K562 (cell line): ENCODE data around the gene LENG9. TPM values are rescaled to one million over a fixed set of nuclear protein-coding genes. Genes with fewer than 3 reads are reported as not detected.
A peak's percentile ranks its signal among the peaks of the same experiment; 100 is the strongest.

Source experiments
- ATAC-seq: fragments of 200-7000 bp; cut with Tn5 transposase; 3 replicates; pipeline ENCODE4 v1.9.1; 2020; ENCODE audit warnings: moderate library complexity
- BruUV-seq: library from RNA; stranded (reverse); fragments of 400-500 nt; replicated peaks from 2 replicates; lab custom pipeline; 2021; lab: Mats Ljungman, UMichigan
- CTCF ChIA-PET: fragments of 300-600 bp; formaldehyde crosslinking; extraction: SDS; loops from one replicate; lab custom pipeline; 2021; ENCODE audit warnings: low intra/inter-chr PET ratio; lab: Yijun Ruan, JAX
- POLR2A ChIA-PET: fragments of 300-600, 350-650 bp; sonication (Branson Sonifier 250); formaldehyde crosslinking; extraction: SDS; loops from one replicate; lab custom pipeline; 2021; ENCODE audit warnings: antibody characterized with exemption, inconsistent platforms; lab: Yijun Ruan, JAX
- DNase-seq, 4 experiments: peaks; one replicate each; pipeline versions ENCODE4 v3.0.0 to v3.0.0-alpha.2; 2011 to 2018; ENCODE audit warnings: low spot score in 3 of 4, mixed read lengths in 3 of 4; ENCODE audit errors: extremely low read depth in 1 of 4
- FAIRE-seq: peaks from 2 replicates; lab custom pipeline; 2011; peaks lifted over from hg19 to GRCh38; lab: Jason Lieb, UNC
- H2AFZ ChIP-seq: 2 replicates; pipeline ENCODE4 v1.6.0; 2011; ENCODE audit warnings: low read depth, low read length, control low read depth, inconsistent platforms
- H3K27ac ChIP-seq: fragments of 200-600 bp; 3 replicates; pipeline ENCODE4 v1.8.0; 2011; ENCODE audit warnings: low read depth, mild to moderate bottlenecking, control low read depth, inconsistent platforms, low read length, moderate library complexity, mixed read lengths; ENCODE audit errors: extremely low read depth
- H3K27me3 ChIP-seq, 2 experiments: fragments of 300-600 bp in 1 of 2; 2 replicates in 1 of 2; 3 replicates in 1 of 2; pipeline versions ENCODE4 v1.6.0 to v1.8.0; 2011; ENCODE audit warnings: inconsistent platforms in 2 of 2, low read length in 2 of 2, mild to moderate bottlenecking in 1 of 2, mixed read lengths in 1 of 2, moderate library complexity in 1 of 2; ENCODE audit not compliant: control insufficient read depth in 2 of 2, insufficient read depth in 2 of 2
- H3K36me3 ChIP-seq: fragments of 300-600 bp; 3 replicates; pipeline ENCODE4 v1.8.0; 2011; ENCODE audit warnings: mild to moderate bottlenecking, low read length, inconsistent platforms; ENCODE audit not compliant: control insufficient read depth, insufficient read depth
- H3K4me1 ChIP-seq, 2 experiments: fragments of 200-600 bp in 1 of 2; replicated peaks in 1 of 2; 2 replicates in 1 of 2; 3 replicates in 1 of 2; pipeline versions ENCODE4 v1.5.1 to v1.8.0; 2011; ENCODE audit warnings: inconsistent platforms in 2 of 2, low read length in 2 of 2, mild to moderate bottlenecking in 1 of 2, mixed read lengths in 1 of 2, moderate library complexity in 1 of 2; ENCODE audit not compliant: control insufficient read depth in 2 of 2, insufficient read depth in 2 of 2
- H3K4me2 ChIP-seq: 2 replicates; pipeline ENCODE4 v1.6.1; 2011; ENCODE audit warnings: low read length, control low read depth, inconsistent platforms, mixed read lengths; ENCODE audit not compliant: insufficient read depth
- H3K4me3 ChIP-seq: fragments of 200-600 bp; sonication (generic), shearing (Covaris generic); 2 replicates; pipeline ENCODE4 v1.5.1; 2016; ENCODE audit warnings: control low read depth, inconsistent platforms
- H3K79me2 ChIP-seq: fragments of 200-600 bp; 3 replicates; pipeline ENCODE4 v1.8.0; 2011; ENCODE audit warnings: low read length, inconsistent platforms; ENCODE audit not compliant: control insufficient read depth, insufficient read depth
- H3K9ac ChIP-seq, 2 experiments: 2 replicates each; pipeline versions ENCODE4 v1.6.0 to v1.6.1; 2011; ENCODE audit warnings: low read depth in 2 of 2, low read length in 2 of 2, control low read depth in 1 of 2, inconsistent platforms in 1 of 2, mild to moderate bottlenecking in 1 of 2, mixed read lengths in 1 of 2; ENCODE audit not compliant: insufficient read depth in 1 of 2
- H3K9me1 ChIP-seq: one replicate; pipeline ENCODE4 v1.6.0; 2011; ENCODE audit warnings: inconsistent platforms, mild to moderate bottlenecking, low read length, moderate library complexity; ENCODE audit not compliant: control insufficient read depth, insufficient read depth
- H3K9me3 ChIP-seq: replicated peaks from 2 replicates; pipeline ENCODE4 v1.5.1; 2011; ENCODE audit warnings: low read depth, low read length, inconsistent platforms; ENCODE audit not compliant: control insufficient read depth, insufficient read depth
- H4K20me1 ChIP-seq: replicated peaks from 2 replicates; pipeline ENCODE4 v1.6.1; 2011; ENCODE audit warnings: low read length, inconsistent platforms, mixed read lengths; ENCODE audit not compliant: control insufficient read depth, insufficient read depth
- ADNP ChIP-seq: fragments of 200-800 bp; sonication (Bioruptor generic); IDR thresholded peaks from 2 replicates; pipeline ENCODE4 v1.6.1; 2016; ENCODE audit warnings: missing genetic modification characterization, missing compliant biosample characterization
- BCOR ChIP-seq: fragments of 450-650 bp; IDR thresholded peaks from 2 replicates; pipeline ENCODE4 v1.6.1; 2016
- ETV1 ChIP-seq: fragments of 450-650 bp; conservative IDR thresholded peaks from 2 replicates; pipeline ENCODE4 v1.6.1; 2016; ENCODE audit warnings: missing genetic modification characterization, control low read depth, low read depth, missing compliant biosample characterization
- HMG20B ChIP-seq: fragments of 250-450 bp; sonication (Bioruptor Pico); IDR thresholded peaks from 2 replicates; pipeline ENCODE4 v1.5.0; 2021; ENCODE audit warnings: mild to moderate bottlenecking
- RBM25 ChIP-seq: fragments of 200-400 bp; formaldehyde crosslinking; IDR thresholded peaks from 2 replicates; pipeline ENCODE4 v1.6.1; 2018; ENCODE audit warnings: low read length, low read depth, moderate library complexity; ENCODE audit not compliant: severe bottlenecking
- SAFB ChIP-seq: fragments of 200-400 bp; formaldehyde crosslinking; IDR thresholded peaks from 2 replicates; pipeline ENCODE4 v1.6.1; 2017; ENCODE audit warnings: low read depth, low read length, borderline replicate concordance
- SPI1 ChIP-seq: IDR thresholded peaks from 2 replicates; pipeline ENCODE4 v1.6.1; 2011; ENCODE audit warnings: low read depth, low read length, control low read depth, borderline replicate concordance
- WGBS: fragments of 100-300 bp; shearing (Covaris generic); methylation state at CpG from one replicate; pipeline ENCODE4 v1.1.6; 2016; ENCODE audit warnings: low coverage, mixed read lengths; ENCODE audit not compliant: insufficient coverage; ENCODE audit errors: missing lambda C conversion rate; 5-methylcytosine and 5-hydroxymethylcytosine counted together
- in situ Hi-C: fragments of 300-500 bp; cut with MboI; formaldehyde crosslinking; loops from 4 replicates; pipeline ENCODE4 v1.15.0; 2018; ENCODE audit warnings: inconsistent platforms, mixed read lengths
- intact Hi-C: fragments of 100-400 bp; cut with micrococcal nuclease; formaldehyde crosslinking; loops from 2 replicates; pipeline ENCODE4 v1.14.2; 2022
- polyA plus RNA-seq, 8 experiments: library from polyadenylated mRNA; depleted of rRNA in 4 of 8; stranded (reverse) in 5 of 8; unstranded in 3 of 8; fragments of >200 nt; fragmentation: Nextera tagmentation in 2 of 8; fragmentation: Illumina TruSeq in 1 of 8; extraction: Ambion mirVana in 2 of 8; extraction: Trizol in 1 of 8; gene quantifications; 2 replicates each; pipeline versions ENCODE4 v1.2.1 to v1.2.3, GENCODE V29; 2011 to 2014; ENCODE audit warnings: inconsistent platforms in 1 of 8, missing spikeins in 1 of 8
- total RNA-seq, 7 experiments: library from RNA; depleted of rRNA in 6 of 7; stranded (reverse); fragments of >200 nt in 6 of 7; fragmentation: Illumina TruSeq in 2 of 7; extraction: Trizol in 2 of 7; gene quantifications; 2 replicates each; pipeline versions ENCODE4 v1.2.1 to v1.2.3, GENCODE V29; 2011 to 2021; ENCODE audit warnings: low replicate concordance in 1 of 7

The LENG9 gene
- total and polyA plus RNA-seq, 9 of the 15 experiments (the other 6 are each of a cell fraction or from before 2014, with no cell fraction given), result 0.06 to 0.64 (median 0.33) TPM; not detected in 1

- H3K9ac ChIP-seq, result peak overlapping the region in 1 of 2 experiments; percentile 5; a peak in 1 of 4 replicates
- no peaks in the 10 kb centered on the region for H3K36me3 ChIP-seq
- in situ Hi-C loops, result no loop called here
- POLR2A ChIA-PET, result interaction anchor here (0.6 to 1.0 kb wide), 3 partner anchors 9 to 54 kb away, joined by 3 to 5 read pairs (median 3); no protein-coding TSS in a partner anchor
- peaks cover 0 to 38% of the 10 kb centered on the region in 2 experiments; a peak in 3 of 5 replicates for H3K4me1 ChIP-seq
- TF ChIP-seq SPI1 (peak; percentile 20; the same call in 1 of the 2 replicates), RBM25 (peak; percentile 60), BCOR (peak; percentile 50; the same call in 1 of the 2 replicates), SAFB (no peak), HMG20B (no peak), ADNP (tag) (0 out of 2 replicates have a peak, but pooled peaks have one; percentile 24), ETV1 (tag) (peak; percentile 35; the same call in 1 of the 2 replicates)
- TF ChIP-seq, all 486 proteins: peak for 5
- 16% methylated on average over 17 of the region's 26 CpGs for WGBS
- Histone ChIP-seq H3K9me1 (no peaks in the 10 kb centered on the region), H3K27ac (no peak overlapping the region), H3K9me3 (no peaks in the 10 kb centered on the region), H3K27me3 (peaks cover 16 to 46% of the 10 kb centered on the region in 2 experiments), H3K79me2 (no peaks in the 10 kb centered on the region), H4K20me1 (peaks cover 9% of the 10 kb centered on the region; the same call in 1 of the 2 replicates), H3K4me3 (no peak overlapping the region), H3K4me2 (no peak overlapping the region), H2AFZ (no peak overlapping the region)
- peak in 1 of 4 experiments; percentile 6 for DNase-seq
- CTCF ChIA-PET, result no interaction called here
- no TSS peak for BruUV-seq
- no peak for ATAC-seq
- no peak for FAIRE-seq
- intact Hi-C loops, result no loop called here
Measured at GRCh38 chr19:54418930-54419800, 44.4 kb downstream of the LENG9 start.
